HG03280 (cell line): Measurements from ENCODE around the gene LRRC75A.

Experiments
- ATAC-seq: cut with Tn5 transposase; IDR thresholded peaks from one replicate; pipeline ENCODE4 v1.9.1; 2021; ENCODE audit warnings: mild to moderate bottlenecking, moderate library complexity; ENCODE audit not compliant: unreplicated experiment

Gene LRRC75A

DNA sequence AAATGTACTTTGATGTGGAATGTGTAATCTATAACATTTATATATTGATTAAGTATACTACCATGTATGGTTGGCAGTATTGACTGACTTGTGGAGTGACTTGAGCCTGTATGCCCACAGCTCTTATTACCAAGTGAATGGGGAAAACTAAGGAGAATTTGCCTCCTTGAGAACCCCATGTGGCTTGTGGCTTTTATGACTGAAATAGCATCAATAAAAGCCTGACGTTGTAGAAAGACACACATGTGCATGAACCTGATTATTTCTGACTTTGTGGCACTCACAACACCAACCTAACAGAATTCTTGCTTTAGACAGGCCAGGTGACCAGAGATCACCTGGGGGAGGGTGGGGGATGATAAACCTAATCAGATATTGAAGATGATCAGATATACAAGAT is 2.1 kb upstream of the LRRC75A start:
- ATAC-seq = no peak

GRCh38 chr17:16493531-16494046 is 1.6 kb upstream of the LRRC75A start:
- no peak for ATAC-seq

- ATAC-seq = no peak
Measured at GRCh38 chr17:16492613-16493530, 879 bp upstream of the LRRC75A start.

- ATAC-seq = no peak
Measured at GRCh38 chr17:16491131-16491702, 776 bp downstream of the LRRC75A start.

DNA sequence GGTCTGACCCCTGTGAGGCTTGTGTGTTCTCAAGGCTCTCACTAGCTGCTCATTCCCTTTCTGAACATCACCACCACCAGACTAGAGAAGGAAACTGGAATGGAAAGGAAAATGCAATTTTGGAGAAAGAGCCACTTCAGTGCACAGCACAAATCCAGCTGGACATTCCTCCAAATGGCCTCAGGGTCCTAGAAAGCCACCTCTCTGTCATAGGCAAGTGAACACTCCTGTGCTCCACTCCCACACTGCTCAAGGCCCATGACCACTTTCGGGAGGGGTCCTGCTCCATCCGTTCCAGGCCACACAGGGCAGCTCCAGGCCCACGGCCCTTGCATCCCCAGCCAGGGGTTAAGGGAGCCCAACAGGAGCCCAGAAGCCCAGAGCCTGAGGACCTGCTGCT is 2.6 kb downstream of the LRRC75A start:
- ATAC-seq = no peak

DNA sequence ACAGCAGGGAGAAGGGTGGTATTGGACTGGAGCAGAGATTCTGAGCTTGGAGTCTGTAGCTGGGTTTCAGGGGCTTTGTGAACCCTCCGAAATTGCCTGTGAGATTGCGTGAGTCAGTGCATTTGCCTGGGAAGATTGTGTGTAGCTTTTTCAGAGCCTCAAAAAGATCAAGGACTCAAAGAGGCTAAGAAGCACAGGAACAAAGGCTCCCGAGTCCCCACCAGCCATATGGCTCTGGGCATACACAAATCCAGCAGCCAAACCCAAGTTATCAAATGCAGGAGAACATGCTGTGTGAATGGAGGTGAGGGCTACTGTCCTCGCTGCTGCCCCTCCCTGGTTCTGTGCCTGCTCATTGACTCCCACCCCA is 3.0 kb downstream of the LRRC75A start:
- no peak for ATAC-seq

- ATAC-seq = no peak
Measured at GRCh38 chr17:16488186-16488967, 3.6 kb downstream of the LRRC75A start.

GRCh38 chr17:16486373-16487250 is 5.4 kb downstream of the LRRC75A start:
- ATAC-seq = no peak

- no peak for ATAC-seq
Measured at GRCh38 chr17:16484445-16485175, 7.4 kb downstream of the LRRC75A start.

- ATAC-seq = no peak
Measured at GRCh38 chr17:16483021-16483645, 8.9 kb downstream of the LRRC75A start.

DNA sequence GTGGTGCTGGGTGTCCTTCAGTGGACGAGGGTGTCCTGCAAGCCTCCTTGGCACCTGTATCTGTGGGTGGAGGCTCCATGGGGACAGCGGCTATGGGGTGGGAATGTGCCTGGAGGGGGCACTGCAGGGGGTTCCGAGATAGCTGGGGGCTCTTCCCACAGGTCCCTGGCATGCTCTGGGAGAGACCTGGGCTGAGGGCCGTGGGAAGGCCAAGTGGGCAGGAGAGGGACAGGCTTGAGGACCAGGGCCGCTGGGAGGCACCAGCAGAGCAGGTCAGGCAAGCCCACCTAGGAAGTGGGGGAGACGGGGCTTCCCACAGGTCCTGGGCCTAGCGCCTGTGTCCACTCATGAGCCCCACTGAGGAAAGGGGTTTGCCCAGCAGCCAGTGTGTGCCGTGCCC is 9.7 kb downstream of the LRRC75A start:
- no peak for ATAC-seq

DNA sequence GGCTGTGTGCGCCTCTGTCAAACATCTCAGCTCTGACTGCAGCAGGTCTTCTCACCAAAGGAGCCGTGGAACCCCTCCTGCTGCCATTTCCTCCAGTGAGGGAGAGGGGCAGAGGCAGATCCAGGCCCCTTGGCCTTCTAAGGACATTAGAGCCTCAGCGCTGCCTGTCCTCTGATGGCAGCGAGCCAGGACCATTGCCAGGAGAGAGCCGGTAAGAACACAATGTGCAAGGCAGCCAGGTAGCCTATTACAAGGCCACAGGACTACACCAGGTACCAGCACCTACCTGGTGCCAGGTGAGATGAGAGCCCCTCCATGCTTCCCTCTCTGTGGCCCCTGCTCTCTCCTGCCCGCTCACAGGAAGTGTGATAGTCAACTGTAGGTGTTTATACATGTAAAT is 11.0 kb downstream of the LRRC75A start:
- no peak for ATAC-seq

- no peak for ATAC-seq
Measured at GRCh38 chr17:16479264-16479663, 12.7 kb downstream of the LRRC75A start.

DNA sequence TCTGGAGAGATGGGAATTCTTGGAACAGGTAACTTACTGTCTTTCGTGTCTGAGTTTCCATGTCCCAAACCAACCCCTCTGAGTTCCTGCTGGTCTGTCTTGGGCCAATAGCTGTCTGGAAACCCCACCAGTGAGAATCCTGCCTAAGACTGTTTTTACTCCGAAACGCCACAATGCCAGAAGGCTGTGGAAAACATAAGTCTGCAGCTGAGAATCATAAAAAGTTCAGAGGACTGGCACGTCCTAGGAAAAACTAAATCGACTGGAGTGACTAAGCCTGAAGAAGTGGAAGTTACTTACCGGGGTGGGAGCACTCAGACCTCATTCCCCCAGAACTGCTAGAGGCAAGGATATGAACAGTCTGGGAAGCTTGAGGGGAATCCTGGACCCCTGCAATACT is 13.3 kb downstream of the LRRC75A start:
- no peak for ATAC-seq

DNA sequence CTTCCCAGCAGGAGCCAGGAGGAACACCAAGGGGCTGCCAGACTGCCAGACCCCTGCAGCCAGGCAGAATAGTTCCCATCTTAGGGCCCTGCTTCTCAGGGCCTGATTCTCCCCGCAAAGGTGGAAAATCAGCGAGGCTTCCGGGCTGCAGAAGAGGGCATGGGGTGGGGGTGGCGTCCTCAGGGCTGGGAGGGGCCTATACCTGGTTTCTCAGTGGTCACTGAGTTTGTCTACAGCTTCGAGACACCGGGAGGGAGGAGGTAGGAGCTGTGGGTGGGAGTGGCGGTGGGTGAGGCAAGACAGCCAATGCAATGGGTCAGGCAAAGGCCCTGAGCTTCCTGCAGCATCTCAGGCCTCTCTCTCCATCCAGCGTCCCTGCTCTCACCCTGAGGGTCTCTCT is 14.3 kb downstream of the LRRC75A start:
- no peak for ATAC-seq

DNA sequence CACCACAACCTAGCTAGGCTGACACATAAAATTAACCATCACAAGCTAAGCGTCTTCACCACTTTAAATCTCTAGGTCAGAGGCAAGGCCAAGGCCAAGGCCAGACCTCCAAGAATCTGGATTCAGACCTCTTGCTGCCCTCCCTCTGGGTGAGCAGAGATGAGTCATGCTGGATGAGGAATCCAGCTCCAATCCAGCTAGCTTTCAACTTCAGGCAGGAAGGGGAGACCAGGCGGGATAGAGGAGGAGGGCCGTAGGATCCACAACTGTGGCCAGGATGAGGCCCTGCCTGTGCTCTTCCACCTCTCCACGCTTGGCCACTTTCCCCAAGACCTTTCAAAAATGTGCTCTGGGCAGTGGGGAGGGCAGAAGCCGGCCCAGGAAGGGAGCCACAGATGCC is 14.7 kb downstream of the LRRC75A start:
- no peak for ATAC-seq

- ATAC-seq = no peak
Measured at GRCh38 chr17:16475179-16475704, 16.8 kb downstream of the LRRC75A start.

GRCh38 chr17:16474012-16474725 is 17.8 kb downstream of the LRRC75A start:
- no peak for ATAC-seq
